HepG2 (cell line): Measurements from ENCODE around the gene ASGR1. TPM values are rescaled to one million over a fixed set of nuclear protein-coding genes. Genes with fewer than 3 reads are reported as not detected.

Experiments
- CEBPB ChIP-seq: IDR thresholded peaks from 2 replicates; pipeline ENCODE4 v1.6.1; 2011; ENCODE audit warnings: low read depth, low read length, improper control_type of control experiment, borderline replicate concordance
- CENPX ChIP-seq: sonication (generic); formaldehyde crosslinking; IDR thresholded peaks from 2 replicates; pipeline ENCODE4 v1.9.0; 2021; ENCODE audit warnings: mild to moderate bottlenecking, missing genetic modification reagents, moderate library complexity
- ELF1 ChIP-seq: sonication (generic); formaldehyde crosslinking; IDR thresholded peaks from 2 replicates; pipeline ENCODE4 v1.4.0; 2020; ENCODE audit warnings: missing genetic modification reagents
- ETV5 ChIP-seq: IDR thresholded peaks from 2 replicates; pipeline ENCODE4 v1.6.1; 2018; ENCODE audit warnings: missing biosample characterization, missing genetic modification reagents, inconsistent platforms, borderline replicate concordance
- IKZF4 ChIP-seq: sonication (generic); formaldehyde crosslinking; IDR thresholded peaks from 2 replicates; pipeline ENCODE4 v1.5.1; 2020; ENCODE audit warnings: borderline replicate concordance, mild to moderate bottlenecking, low read depth, missing genetic modification reagents; ENCODE audit errors: not compliant biosample characterization
- KAT2B ChIP-seq: fragments of 150-350 bp; IDR thresholded peaks from 2 replicates; pipeline ENCODE4 v1.6.1; 2014; ENCODE audit warnings: low read depth, low read length, borderline replicate concordance
- LRRFIP1 ChIP-seq: sonication (generic); formaldehyde crosslinking; conservative IDR thresholded peaks from 2 replicates; pipeline ENCODE4 v1.4.0; 2020; ENCODE audit warnings: missing genetic modification reagents
- NR3C1 ChIP-seq: sonication (generic); formaldehyde crosslinking; IDR thresholded peaks from 2 replicates; pipeline ENCODE4 v1.4.0; 2020; ENCODE audit warnings: missing genetic modification reagents
- PAF1 ChIP-seq: IDR thresholded peaks from 2 replicates; pipeline ENCODE4 v1.6.1; 2016; ENCODE audit warnings: missing genetic modification reagents, missing compliant biosample characterization
- PBX3 ChIP-seq: sonication (generic); formaldehyde crosslinking; IDR thresholded peaks from 2 replicates; pipeline ENCODE4 v1.8.1; 2023; ENCODE audit warnings: missing genetic modification reagents, inconsistent platforms, borderline replicate concordance
- PCBP1 ChIP-seq: fragments of 200-400 bp; formaldehyde crosslinking; IDR thresholded peaks from 2 replicates; pipeline ENCODE4 v1.6.1; 2017; ENCODE audit warnings: mild to moderate bottlenecking, low read depth, low read length, borderline replicate concordance
- PCBP2 ChIP-seq: fragments of 200-400 bp; formaldehyde crosslinking; optimal IDR thresholded peaks from 2 replicates; pipeline ENCODE3; 2018; ENCODE audit warnings: low read length, low read depth; ENCODE audit not compliant: poor library complexity, severe bottlenecking
- POGZ ChIP-seq: sonication (generic); formaldehyde crosslinking; IDR thresholded peaks from 2 replicates; pipeline ENCODE4 v1.4.0; 2020; ENCODE audit warnings: mild to moderate bottlenecking, missing genetic modification reagents
- PRPF4 ChIP-seq: fragments of 200-400 bp; formaldehyde crosslinking; IDR thresholded peaks from 2 replicates; pipeline ENCODE4 v1.6.1; 2016; ENCODE audit warnings: low read length, low read depth; ENCODE audit not compliant: poor library complexity, severe bottlenecking
- RXRA ChIP-seq: sonication (generic); formaldehyde crosslinking; IDR thresholded peaks from 2 replicates; pipeline ENCODE4 v1.5.1; 2020; ENCODE audit warnings: missing genetic modification reagents
- SAP130 ChIP-seq: IDR thresholded peaks from 2 replicates; pipeline ENCODE4 v1.6.1; 2016; ENCODE audit warnings: low read depth
- TARDBP ChIP-seq: sonication (generic); formaldehyde crosslinking; IDR thresholded peaks from 2 replicates; pipeline ENCODE4 v1.8.0; 2022; ENCODE audit warnings: mild to moderate bottlenecking, missing genetic modification reagents
- TRIM24 ChIP-seq: sonication (generic); formaldehyde crosslinking; IDR thresholded peaks from 2 replicates; pipeline ENCODE4 v1.8.0; 2022; ENCODE audit warnings: mild to moderate bottlenecking, missing genetic modification reagents
- ZNF276 ChIP-seq: sonication (generic); formaldehyde crosslinking; IDR thresholded peaks from 2 replicates; pipeline ENCODE4 v1.4.0; 2020; ENCODE audit warnings: mild to moderate bottlenecking, low read depth, missing genetic modification reagents
- ZNF362 ChIP-seq: sonication (generic); formaldehyde crosslinking; IDR thresholded peaks from 2 replicates; pipeline ENCODE4 v1.4.0; 2020; ENCODE audit warnings: missing genetic modification reagents, mild to moderate bottlenecking, borderline replicate concordance
- ZNF432 ChIP-seq: sonication (generic); formaldehyde crosslinking; IDR thresholded peaks from 2 replicates; pipeline ENCODE4 v1.5.0; 2020; ENCODE audit warnings: missing genetic modification reagents, mild to moderate bottlenecking, borderline replicate concordance
- ZNF484 ChIP-seq: sonication (generic); formaldehyde crosslinking; IDR thresholded peaks from 2 replicates; pipeline ENCODE4 v1.5.1; 2020; ENCODE audit warnings: mild to moderate bottlenecking, low read depth, missing genetic modification reagents, borderline replicate concordance
- ZNF7 ChIP-seq: IDR thresholded peaks from 2 replicates; pipeline ENCODE4 v1.6.1; 2016; ENCODE audit warnings: missing biosample characterization, missing genetic modification reagents
- ZNF773 ChIP-seq: sonication (generic); formaldehyde crosslinking; IDR thresholded peaks from 2 replicates; pipeline ENCODE4 v1.4.0; 2020; ENCODE audit warnings: missing genetic modification reagents, borderline replicate concordance
- polyA plus RNA-seq, 8 experiments: library from polyadenylated mRNA; depleted of rRNA in 3 of 8; stranded (reverse) in 7 of 8; unstranded in 1 of 8; fragments of >200 nt; fragmentation: Illumina TruSeq in 4 of 8; extraction: Trizol in 4 of 8; gene quantifications; 2 replicates each; pipeline versions ENCODE4 v1.2.1 to v1.2.3, GENCODE V29; 2011 to 2016; ENCODE audit warnings: low read depth in 4 of 8, missing spikeins in 1 of 8, mixed read lengths in 1 of 8; ENCODE audit not compliant: insufficient read depth in 1 of 8
- total RNA-seq, 5 experiments: library from RNA; depleted of rRNA; stranded (reverse); fragments of >200 nt; fragmentation: Illumina TruSeq; extraction: Trizol; gene quantifications; 2 replicates each; pipeline ENCODE4 v1.2.3, GENCODE V29; 2016; ENCODE audit warnings: low read depth in 1 of 5

Gene ASGR1
- total and polyA plus RNA-seq, 2 of the 13 experiments (the other 11 are each of a cell fraction or from before 2014, with no cell fraction given), result 353 to 796 TPM

- TF ChIP-seq ZNF276 (CRISPR knock-in tag) (no peak), LRRFIP1 (no peak), POGZ (no peak), PBX3 (CRISPR knock-in tag) (no peak), ELF1 (peak; percentile 70), ZNF432 (CRISPR knock-in tag) (no peak), SAP130 (CRISPR knock-in tag) (peak; percentile 34), PAF1 (no peak), NR3C1 (CRISPR knock-in tag) (no peak), PRPF4 (no peak), PCBP1 (no peak), ZNF7 (CRISPR knock-in tag) (no peak), IKZF4 (CRISPR knock-in tag) (no peak), PCBP2 (no peak), RXRA (no peak), ZNF484 (CRISPR knock-in tag) (no peak), TARDBP (CRISPR knock-in tag) (no peak), ZNF773 (CRISPR knock-in tag) (no peak), KAT2B (no peak), TRIM24 (CRISPR knock-in tag) (no peak), CENPX (CRISPR knock-in tag) (no peak), CEBPB (peak; percentile 76), ETV5 (CRISPR knock-in tag) (peak; percentile 10; the same call in 1 of the 2 replicates), ZNF362 (CRISPR knock-in tag) (peak; percentile 81; the same call in 1 of the 2 replicates)
Observed at GRCh38 chr17:7138800-7139381, 40.3 kb downstream of the ASGR1 start (continued).
